HuH-7.5 (cell line): Measurements from ENCODE around the gene SLC51B.
A peak's percentile ranks its signal among the peaks of the same experiment; 100 is the strongest.
"Not testable (repeated sequence)": the region's sequence is repeated elsewhere in the genome, so short reads cannot be mapped to it uniquely, and the experiment has no call there.

Source experiments
- DNase-seq: peaks from one replicate; pipeline ENCODE4 v3.0.0; 2011; ENCODE audit warnings: low spot score

Gene SLC51B

DNA sequence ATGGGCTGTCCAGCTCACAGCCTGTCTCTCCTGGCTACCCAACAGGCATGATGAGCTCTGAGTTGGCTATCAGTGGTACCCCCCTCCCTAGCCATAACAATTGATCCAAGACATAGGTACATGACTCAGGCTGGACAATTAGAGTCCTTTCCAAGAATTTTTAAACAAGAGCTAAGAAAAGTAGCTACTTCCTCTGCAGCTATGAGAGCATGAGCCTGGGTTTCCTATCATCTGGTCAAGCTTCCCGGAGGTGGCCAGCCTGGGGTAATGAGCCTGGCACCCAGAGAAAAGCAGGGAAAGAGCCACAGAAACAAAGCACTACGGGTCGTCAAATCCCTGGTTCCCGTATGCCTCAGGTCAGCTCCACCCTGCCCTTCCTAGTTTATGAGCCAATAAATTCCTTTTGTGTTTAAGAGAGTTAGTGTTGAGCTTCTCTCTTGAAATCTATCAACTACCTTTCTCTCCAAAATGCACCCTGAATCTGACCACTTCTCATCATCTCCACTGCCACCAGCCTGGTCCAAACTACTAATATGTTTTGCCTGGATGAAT, 2.3 kb upstream of the SLC51B start:
- DNase-seq: no peak

DNA sequence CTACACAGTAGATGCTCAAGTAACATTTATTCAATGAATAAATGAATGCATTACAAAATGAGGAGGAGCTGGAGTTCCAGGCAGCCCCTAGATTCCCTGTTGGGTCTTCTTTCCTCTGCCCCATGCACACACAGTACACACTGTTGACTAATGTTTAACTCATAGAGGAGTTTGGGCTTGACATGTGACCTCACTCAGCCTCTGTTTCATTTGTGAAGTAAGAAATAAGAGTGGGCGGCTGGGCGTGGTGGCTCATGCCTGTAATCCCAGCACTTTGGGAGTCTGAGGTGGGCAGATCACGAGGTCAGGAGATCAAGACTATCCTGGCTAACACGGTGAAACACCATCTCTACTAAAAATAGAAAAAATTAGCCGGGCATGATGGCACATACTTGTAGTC, 969 bp upstream of the SLC51B start:
- not testable (repeated sequence) for DNase-seq

DNA sequence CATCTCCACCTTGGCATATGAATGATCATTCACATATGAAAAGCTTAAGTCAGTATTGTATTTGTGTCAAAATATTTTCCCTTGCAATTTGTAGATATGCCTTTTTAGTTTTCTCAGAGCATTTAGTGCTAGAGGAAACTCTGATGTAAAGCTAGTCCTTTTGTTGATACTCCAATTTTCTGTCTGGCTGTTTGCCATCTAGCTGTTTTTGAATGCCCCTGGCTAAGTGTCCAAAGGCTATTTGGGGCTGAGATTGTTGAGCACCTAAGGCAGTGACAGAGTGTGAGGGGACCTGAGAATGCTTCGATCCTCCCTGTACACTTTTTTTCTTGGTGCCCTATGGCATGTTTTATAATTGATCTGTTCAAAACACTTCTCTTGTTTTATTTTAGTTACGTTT, 3.1 kb downstream of the SLC51B start:
- no peak for DNase-seq

DNA sequence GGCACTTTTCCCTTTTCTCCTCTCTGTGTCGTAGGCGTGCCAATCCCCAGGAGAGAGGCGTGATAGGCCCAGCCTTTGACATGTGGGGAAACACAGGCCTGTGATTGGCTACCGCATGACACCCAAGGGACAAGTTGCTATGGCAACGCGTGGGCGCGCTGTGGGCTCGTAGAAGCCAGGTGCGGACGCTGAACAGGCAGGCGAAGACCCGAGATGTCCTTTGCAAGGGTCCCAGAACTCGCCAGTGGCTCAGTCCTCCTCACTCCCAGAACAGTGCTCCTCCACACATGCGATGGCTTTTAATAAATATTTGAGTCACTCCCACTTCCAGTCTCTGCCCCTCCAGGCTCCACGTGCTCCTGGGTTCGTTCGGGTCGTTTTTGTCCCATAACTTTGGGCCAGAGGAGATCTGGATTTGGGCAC, 4.2 kb downstream of the SLC51B start:
- peak; percentile 58 for DNase-seq

DNA sequence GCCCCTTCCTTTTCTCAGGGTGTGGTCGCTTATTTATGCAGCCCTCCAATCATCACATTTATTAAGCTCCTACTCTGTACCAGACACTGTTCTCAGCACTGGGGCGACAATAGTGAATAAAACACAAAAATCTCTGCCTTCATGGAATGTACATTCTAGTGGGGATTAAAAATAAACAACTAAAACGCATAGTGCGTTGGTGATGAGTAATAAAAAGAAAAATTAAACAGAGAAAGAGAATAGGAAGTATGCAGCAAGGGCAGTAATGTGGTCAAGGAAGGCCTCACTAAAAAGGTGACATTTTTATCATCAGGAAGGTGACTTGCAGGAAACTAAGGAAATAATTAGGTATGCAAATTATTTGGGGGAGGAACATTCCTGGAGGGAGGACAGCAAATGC, 5.1 kb downstream of the SLC51B start:
- no peak for DNase-seq

DNA sequence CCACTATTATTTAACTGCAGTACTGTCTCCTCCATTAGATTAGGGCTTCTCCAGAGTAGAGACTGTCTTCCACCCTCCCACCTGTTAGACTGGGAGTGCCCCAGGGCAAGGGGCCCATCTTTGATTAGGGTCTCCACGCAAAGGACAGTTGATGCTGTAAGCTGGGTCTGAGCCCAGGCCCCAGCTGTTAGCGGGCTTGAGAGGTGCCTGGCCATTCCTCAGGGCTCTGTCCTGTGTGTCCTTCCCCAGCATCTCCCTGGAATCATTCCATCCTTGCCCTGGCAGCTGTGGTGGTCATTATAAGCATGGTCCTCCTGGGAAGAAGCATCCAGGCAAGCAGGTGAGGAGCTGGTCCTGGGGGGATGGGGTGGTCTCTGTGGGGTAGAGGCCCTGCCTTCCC, 6.1 kb downstream of the SLC51B start:
- DNase-seq: no peak

DNA sequence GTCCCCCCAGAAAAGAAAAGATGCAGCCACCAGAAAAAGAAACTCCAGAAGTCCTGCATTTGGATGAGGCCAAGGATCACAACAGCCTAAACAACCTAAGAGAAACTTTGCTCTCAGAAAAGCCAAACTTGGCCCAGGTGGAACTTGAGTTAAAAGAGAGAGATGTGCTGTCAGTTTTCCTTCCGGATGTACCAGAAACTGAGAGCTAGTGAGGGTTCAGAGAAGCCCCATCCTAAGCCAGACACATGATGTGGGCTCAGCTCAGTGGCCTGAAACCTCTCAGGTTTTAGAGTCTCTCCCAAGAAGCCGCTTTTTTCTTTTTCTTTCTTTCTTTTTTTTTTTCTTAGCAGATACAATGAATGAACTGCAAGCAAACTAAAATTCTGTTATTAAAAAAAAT, 7.8 kb downstream of the SLC51B start:
- DNase-seq: no peak

DNA sequence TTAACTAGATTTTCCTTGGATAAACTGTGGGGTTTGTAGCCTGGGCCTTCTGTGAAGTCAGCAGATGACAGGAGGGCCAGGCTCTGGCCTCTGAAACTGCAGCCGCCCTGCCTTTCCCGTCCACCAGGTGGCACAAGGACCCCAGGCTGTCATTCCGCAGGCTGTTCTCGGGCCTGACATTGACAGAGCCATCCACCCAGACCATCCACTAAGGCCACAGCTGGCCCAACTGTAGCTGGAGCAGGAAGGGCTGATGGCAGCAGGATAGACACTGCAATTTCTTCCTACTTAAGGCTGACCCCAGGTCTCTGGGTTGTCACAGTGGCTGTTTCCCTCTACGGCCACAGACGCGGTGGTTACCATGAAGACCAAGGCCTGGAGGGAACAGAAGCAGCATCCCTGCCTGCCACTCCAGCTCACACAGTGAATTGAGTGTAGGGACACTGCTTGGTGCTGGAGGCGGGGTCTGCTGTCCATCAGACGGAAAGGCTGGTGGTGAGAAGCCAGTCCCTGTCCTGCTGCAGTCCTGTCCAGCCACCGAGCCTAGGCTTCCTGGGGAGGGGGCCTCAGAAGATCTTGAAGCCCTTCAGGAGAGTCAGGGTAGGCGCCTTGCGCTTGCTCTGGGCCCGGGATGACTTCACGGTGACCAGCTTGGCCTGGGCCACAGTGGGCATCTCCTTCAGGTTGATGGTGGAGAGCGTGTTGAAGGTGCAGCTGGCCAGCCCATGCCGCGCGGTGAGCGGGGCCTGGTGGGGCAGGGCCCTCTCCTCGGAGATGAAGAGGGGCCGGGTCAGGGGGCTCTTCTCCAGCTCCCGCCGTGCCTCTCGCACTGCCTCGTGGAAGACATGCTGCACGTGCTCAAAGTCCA, 9.4 kb downstream of the SLC51B start:
- peak; percentile 86 for DNase-seq

DNA sequence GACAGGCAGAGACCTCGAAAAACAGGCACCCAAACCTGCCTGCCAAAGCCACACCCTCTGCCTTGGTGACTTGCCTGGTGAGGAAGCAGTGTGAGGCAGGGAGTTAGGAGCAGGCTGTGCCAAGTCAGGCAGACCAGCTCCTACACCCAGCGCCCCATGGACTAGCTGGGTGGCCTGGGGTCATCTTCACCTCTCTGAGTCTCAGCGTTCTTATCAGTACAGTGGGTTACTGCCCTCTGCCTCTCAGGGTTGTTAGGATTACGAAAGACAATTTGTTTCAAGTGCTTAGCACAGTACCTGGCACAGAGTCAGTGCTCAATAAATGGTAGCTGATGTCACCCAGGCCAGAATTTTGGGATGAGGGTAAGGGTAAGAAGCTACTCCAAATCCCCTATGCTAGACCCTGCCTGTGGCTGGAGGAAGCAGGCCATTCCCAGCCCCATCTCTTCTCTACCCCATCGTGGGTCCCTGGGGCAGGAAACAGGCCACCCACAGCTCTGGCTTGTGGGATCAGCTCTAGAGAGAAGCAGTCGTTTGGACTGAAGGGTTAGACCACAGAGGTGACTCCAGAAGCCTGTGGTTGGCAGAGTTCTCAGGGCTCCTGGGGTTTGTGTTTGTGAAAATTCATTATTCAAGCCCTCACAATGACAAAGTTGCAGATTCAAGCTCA, 10.1 kb downstream of the SLC51B start:
- peak; percentile 61 for DNase-seq

DNA sequence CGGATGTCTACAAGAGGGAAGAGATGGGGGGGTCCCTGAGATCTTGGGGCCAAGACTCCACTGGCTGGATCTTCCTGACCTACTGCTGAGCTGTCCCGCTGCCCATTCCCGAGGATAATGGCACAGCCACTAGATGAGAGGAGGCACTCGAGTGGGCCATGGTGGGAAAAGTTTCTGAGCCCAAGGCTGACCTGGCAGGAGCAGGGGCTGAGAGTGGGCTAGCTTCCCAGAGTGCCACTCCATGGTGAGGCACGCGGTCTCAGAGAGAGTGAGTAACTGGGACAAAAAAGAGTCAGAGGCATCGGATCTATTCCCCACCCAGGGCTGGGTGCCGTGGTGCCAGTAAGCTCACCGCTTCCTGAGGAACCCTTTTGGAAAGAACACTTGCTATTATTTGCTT, 10.9 kb downstream of the SLC51B start:
- no peak for DNase-seq

DNA sequence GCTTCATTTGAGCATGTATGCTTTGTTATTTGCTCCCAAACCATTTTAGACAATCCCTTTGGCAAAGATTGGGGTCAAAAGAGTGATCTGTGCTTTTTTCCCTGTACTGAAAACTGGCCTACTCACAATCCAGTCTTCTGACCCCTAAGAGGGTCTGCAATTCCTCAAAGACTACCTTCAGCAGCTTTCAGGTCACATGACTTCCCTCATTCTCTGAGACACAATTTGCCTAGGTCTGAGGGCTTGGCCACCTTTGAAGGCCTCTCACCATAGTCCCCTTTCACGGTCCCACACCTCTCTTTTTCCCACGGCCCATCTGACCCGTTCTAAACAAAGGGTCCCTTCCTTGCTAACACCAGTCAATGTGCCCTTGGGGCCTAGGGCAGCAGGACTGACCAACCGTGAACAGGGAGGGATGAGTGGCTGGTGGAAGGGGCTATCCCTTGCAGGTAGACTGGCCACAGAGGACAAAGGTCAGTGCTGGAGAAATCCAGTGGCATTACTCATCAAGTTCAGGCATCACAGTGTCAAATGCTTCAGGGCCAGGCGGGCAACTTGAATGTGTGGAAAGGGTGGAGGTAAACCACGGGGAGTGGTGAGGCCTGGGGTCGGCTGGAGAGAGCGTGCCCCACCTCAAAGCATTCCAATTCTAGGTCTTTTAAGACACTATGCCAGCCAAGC, 11.8 kb downstream of the SLC51B start:
- DNase-seq: peak; percentile 93

DNA sequence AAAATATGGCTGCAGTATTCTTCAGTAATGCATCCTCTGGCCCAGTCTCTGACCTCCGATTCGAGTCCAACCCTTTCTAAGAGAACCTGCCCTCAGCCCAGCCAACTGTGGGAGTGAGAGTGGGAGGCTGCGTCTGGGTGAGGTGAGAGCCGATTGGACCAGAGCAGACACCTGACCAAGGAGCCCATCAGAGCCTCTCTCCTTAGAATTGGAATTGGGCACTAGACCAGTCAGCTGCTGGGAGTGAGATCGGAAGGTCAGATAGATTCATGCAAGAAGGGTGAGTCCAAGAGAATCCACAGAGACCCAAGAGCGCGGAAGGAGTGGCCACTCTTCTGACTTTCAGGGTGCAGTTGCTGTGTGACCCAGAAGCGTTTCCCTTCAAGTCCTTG, 12.4 kb downstream of the SLC51B start:
- no peak for DNase-seq

DNA sequence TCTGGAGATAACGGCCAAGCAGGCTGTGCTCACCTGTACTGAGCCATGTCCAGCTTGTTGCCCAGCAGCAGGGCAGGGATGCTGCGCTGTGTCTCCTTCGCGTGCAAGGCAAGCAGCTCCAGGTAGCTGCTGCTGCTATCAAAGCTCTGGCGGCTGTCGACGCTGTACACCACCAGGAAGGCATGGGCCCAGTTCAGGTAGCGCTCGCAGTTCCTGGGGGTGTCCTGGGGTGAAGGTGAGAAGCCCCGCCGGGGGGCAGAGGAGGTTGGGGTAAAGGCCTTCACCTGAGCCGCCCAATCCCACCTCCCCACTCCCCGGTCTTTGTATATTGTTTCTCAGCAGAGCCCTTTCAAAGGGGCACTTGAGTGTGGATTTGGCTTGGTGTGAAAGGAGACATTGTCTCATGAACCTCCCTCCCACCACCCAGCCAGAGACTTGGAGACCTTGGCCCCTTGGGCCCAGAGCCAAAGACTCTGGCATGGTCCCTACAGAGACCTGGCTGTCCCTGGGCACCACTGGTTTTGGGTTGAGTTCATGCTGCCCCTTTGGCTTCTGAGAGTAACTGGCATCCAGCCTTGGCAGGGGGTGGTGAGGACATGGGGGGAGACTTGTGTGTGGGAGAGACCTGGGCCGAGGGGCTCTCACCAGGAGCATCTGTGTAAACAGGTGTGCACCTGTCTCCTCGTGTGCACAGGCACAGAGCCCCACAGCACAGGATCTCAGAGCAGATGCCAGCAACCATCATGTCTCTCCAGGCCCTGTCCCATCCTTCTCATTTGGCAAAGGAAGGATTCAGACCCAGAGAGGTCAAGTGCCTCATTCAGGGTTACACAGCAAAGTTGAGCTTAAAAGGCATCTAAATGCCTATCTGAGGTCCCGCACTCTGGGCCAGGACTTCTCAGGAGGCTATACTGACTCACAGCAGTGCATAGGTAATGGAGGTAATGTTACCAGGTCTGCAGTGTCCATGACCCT, 13.5 kb downstream of the SLC51B start:
- DNase-seq: no peak

DNA sequence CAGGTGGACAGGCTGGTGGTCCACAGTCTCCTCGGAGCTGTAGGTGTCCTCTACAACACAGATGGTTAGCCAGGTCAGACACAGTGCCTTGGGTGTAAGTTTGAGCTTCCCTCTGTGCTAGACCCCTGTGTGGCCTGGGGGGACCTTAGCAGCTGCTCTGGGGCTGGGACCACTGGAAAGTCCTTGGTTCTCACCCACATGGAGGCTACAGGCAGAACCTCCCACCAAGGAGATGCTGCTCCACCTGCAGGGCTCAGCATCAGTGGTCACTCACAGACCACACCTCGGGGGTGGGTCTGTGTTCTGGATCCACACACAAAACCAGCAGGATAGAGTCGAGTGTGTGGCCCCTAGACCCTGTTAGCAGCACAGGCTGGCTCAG, 14.2 kb downstream of the SLC51B start:
- no peak for DNase-seq

DNA sequence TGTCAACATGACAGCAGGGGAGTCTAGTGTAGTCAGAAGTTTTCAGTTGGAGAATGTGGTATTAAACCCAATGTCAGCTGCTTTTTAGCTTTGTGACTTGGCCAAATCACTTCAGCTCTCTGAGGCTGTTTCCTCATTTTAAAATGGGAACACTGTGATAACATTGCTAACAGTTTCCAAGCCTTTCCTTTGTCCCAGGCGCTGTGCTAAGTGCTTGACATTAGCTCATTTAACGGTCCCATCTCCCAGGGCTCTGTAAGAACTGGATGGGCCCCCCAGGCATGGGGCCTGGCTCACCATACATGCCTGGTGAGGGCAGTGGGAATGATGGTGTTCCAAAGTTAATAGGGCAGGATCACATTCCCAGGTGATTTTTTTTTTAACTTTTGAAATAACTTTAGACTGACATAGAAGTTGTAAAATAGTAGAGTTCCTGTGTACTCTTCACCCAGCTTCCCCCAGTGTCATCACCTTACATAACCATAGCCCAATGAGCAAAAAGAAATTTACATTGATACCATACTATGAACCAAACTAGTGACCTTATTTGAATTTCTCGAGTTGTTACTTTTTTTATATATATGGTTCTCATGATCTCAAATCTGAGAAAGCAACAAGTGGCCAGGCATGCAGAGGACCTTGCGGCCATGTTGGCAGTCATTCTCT, 14.9 kb downstream of the SLC51B start:
- no peak for DNase-seq

DNA sequence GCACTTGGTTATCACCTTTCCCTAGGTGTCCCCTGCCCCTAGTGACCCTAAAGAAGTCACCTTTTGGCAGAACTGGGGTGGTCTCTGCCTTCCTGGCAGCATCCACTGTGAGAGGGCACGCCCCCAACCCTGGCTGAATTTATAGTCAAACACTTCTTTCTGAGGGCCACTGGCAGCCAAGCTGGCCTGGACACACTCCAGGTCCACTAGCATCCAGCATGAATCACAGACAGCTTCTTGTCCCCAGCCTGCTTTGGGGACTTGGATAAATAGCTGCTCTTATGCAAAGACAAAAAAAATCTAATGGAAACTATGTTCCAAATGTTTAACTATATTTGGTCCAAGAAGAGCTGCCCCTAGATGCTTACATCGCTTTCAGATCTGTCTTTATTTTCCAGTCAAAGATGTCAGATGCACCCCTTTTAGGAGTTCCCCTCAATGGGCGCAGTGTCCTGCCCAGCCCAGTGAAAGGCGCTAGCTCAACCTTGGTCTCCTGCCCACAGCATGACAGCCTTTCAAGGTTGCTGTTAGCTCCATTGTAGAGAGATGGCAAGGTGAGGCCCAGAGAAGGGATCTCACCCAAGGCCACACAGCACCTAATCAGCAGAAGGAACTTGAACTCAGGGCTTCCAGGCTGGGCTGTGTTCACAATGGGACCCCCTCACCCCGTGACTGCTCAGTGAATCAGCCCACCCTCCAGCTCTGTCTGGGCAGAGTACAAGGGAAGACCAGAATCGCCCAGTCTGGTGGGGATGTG, 15.6 kb downstream of the SLC51B start:
- DNase-seq: no peak

DNA sequence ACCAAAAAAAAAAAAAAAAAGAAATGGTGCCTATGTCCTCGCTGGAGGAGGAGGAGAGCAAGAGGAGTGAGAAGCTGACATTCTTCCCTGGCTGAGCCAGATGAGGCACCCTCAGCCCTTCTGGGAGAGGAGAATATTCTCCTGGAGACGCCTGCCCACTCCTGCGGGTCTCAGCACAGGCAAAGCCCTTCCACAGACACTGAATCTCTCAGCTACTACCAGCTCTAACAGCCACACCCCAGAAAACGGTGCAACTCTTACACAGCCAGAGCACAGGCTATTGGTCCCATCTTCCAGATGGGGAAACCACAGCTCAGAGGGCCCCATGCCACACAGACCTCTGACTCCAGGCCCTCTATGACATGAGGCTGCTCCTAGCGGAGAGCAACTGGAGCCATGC, 16.9 kb downstream of the SLC51B start:
- DNase-seq: no peak

DNA sequence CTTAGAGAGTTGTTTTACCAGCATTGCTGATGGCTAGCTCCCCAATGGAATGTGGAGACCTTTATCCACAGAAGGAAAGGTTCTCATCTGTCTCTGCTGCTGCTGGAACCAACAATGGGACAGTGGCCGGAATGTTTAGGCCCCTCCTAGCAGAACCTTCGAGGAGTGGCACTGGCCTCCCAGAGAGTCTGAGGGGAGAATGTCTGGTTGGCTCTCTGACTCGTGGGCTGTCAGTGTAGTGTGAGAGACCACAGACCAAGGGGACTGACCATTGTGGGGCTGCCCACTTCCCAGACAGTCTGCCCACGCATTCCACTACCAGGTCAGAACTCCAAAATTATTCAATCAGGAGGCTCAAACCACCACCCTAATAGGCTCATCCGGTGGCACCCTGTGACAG, 17.5 kb downstream of the SLC51B start:
- no peak for DNase-seq

DNA sequence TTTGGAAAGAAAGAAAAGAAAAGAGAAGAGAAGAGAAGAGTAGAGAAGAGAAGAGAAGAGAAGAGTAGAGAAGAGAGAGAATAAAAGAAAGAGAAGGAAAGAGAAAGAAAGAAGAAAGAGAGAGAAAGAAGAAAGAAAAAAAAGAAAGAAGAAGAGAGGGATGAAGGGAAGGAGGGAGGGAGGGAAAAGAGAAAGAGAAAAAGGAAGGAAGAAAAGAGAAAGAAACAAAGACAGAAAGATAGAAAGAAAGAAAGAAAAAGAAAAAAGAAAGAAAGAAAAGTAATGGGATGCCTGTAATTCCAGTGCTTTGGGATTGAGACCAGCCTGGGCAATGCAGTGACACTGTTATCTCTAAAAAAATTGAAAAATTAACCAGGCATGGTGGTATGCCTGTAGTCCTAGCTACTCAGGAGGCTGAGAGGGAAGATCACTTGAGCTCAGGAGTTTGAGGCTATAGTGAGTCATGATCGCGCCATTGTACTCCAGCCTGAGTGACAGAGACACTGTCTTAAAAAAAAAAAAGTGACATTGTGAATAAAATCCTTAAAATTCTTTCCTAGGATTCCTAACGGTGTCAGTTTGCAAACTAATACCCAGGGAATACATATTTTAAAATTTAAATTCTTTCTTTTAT, 20.9 kb downstream of the SLC51B start:
- DNase-seq: no peak
